BE2C (cell line): ENCODE results near the gene CALCOCO1.
A peak's percentile ranks its signal among the peaks of the same experiment; 100 is the strongest.

Experiments used
- DNase-seq: peaks from one replicate; pipeline ENCODE4 v3.0.0-alpha.2; 2020
- H3K27me3 ChIP-seq: fragments of 250-450 bp; sonication (Bioruptor Pico); 2 replicates; pipeline ENCODE4 v1.5.1; 2020; ENCODE audit warnings: mild to moderate bottlenecking
- H3K36me3 ChIP-seq: fragments of 250-450 bp; sonication (Bioruptor Pico); 2 replicates; pipeline ENCODE4 v1.5.1; 2020; ENCODE audit warnings: mild to moderate bottlenecking
- H3K4me1 ChIP-seq: fragments of 250-450 bp; sonication (Bioruptor Pico); 2 replicates; pipeline ENCODE4 v1.5.1; 2020
- H3K4me3 ChIP-seq: 2 replicates; pipeline ENCODE4 v1.5.1; 2011; ENCODE audit warnings: low read depth, low read length
- H3K9me3 ChIP-seq: fragments of 250-450 bp; sonication (Bioruptor Pico); 2 replicates; pipeline ENCODE4 v1.5.1; 2020
- CTCF ChIP-seq: IDR thresholded peaks from 2 replicates; pipeline ENCODE4 v1.5.1; 2012; ENCODE audit warnings: mild to moderate bottlenecking, low read depth, low read length

Gene CALCOCO1

DNA sequence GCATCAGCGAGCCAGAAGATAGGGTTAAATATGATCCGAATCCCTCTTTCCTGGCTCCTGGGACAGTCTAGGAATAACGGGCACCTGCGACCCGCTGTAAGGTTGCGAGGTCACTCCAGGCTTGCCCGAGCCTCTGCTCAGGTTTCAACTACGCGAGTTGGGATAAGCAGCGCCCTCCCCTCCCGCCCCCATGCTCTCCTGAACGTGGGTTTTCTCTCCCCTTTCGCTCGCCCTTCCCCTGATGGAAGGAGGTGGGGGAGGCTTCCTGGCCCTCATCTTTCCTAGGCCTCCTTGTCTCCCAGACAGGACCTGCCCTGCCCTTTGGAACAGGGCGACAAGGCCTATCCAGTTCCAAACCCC, 50.6 kb downstream of the CALCOCO1 start:
- no peaks in the 10 kb centered on the region for H3K27me3 ChIP-seq
- TF ChIP-seq CTCF: no peak
- H3K9me3 ChIP-seq: no peaks in the 10 kb centered on the region
- H3K4me1 ChIP-seq: no peaks in the 10 kb centered on the region; the same call in 1 of the 2 replicates
- no peak for DNase-seq
- H3K36me3 ChIP-seq: peaks cover 31% of the 10 kb centered on the region
- H3K4me3 ChIP-seq: no peak overlapping the region

DNA sequence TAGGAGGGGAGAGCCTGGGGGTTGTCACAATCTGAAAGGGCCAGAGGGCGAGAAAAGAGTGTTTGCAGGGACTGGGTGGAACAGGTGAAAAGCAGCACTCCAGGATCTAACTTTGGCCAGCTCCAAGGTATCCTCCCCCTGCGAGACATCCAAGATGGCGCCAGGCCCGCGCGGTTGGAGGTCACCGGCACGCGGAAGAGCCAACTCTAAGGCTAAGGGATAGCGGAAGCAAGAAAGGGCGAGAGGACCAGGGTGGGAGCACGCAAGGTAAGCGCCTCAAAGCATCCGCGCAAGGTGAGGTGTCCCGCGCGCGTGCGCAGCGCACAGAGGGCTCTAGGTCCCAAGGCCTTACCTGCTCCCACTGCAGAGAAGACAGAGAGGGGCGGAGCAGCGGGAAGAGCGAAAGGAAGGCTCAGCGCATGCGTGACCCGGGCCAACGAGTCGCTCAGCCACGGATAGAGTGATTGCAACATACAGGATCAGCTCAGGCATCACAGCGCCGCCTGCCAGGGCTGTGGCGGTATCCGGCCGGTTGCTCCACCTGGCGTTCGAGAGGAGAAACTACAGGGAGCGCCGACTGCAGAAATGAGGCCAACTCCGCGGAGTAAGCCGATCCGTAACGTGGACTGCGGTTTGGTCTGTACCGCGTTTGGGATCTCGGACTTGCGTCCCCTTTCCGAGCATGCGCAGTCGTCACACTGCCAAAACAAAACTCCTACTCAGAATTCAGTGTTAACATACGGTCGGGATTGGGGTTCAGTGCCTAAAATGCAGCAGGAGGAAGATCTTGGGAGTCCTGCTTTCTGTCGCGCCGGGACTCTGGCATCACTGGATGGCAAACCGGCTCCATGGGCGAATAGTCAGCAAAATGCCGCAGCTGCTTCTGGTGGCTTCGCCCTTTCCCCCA, 51.3 kb downstream of the CALCOCO1 start, which contains the start of gene ATP5MC2:
ATP5MC2 (minus strand) TSS at position 383 of the 907 bp plus-strand sequence. CDS start 3,469 bp downstream, outside the sequence.
- Histone ChIP-seq H3K36me3 (peaks cover 38% of the 10 kb centered on the region), H3K9me3 (no peaks in the 10 kb centered on the region), H3K27me3 (no peaks in the 10 kb centered on the region), H3K4me1 (no peaks in the 10 kb centered on the region; the same call in 1 of the 2 replicates), H3K4me3 (peak within 1 kb of the TSS; percentile 97)
- peak; percentile 100 for TF ChIP-seq CTCF
- peak; percentile 97 for DNase-seq

DNA sequence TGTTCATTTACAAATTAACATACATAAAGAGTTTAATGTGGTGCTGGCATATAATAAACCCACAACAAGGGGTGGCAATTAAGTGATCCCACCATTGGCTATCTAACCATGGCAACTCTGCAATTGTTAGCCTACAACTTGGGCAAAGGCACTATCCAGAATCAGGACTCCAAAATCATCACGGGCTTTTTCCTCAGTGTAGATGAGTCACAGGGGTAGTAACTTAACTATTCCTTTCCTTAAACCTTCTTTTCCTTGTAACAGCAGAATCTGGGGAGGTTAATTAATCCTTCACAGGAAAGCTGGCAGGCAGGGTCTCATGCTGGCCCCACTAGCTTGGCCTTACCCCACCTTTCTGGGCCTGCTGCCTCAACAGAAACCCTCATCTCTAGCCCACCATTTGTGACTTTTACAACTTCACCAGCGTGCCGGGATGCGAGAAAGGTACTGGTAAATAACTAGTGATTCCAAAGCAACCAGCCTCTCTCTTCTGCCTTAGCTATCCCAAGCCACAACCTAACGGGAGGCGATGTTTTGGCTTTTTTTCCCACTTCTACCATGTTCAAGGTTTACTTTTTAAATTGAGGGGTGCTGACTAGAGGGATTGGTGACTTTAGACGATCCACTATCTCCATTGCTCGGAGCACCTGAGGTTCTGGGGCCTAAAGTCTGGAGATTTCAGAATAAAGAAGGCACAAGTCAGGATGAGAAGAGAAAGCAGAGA, 52.1 kb downstream of the CALCOCO1 start:
- H3K4me3 ChIP-seq: peak overlapping the region; percentile 97
- peaks cover 46% of the 10 kb centered on the region for H3K36me3 ChIP-seq
- DNase-seq: no peak
- H3K9me3 ChIP-seq: no peaks in the 10 kb centered on the region
- no peak for TF ChIP-seq CTCF
- H3K4me1 ChIP-seq: no peaks in the 10 kb centered on the region; the same call in 1 of the 2 replicates
- no peaks in the 10 kb centered on the region for H3K27me3 ChIP-seq

GRCh38 chr12:53670971-53671370, 56.3 kb downstream of the CALCOCO1 start:
- no peak for TF ChIP-seq CTCF
- DNase-seq: no peak
- Histone ChIP-seq H3K27me3 (no peaks in the 10 kb centered on the region), H3K4me1 (no peaks in the 10 kb centered on the region; the same call in 1 of the 2 replicates), H3K36me3 (peaks cover 86% of the 10 kb centered on the region), H3K4me3 (no peak overlapping the region), H3K9me3 (no peaks in the 10 kb centered on the region)

- Histone ChIP-seq H3K27me3 (no peaks in the 10 kb centered on the region), H3K9me3 (no peaks in the 10 kb centered on the region), H3K4me1 (no peaks in the 10 kb centered on the region; the same call in 1 of the 2 replicates), H3K4me3 (no peak overlapping the region), H3K36me3 (peaks cover 93% of the 10 kb centered on the region)
- DNase-seq: no peak
- no peak for TF ChIP-seq CTCF
Measured at GRCh38 chr12:53670308-53670707, 56.9 kb downstream of the CALCOCO1 start.
